Activated CD4-positive, alpha-beta T cell treated with anti-CD3 and anti-CD28 coated beads, Interleukin-2, amount 10 ng/mL, durations not matched to agents 24 days and 14 days (primary cell): ENCODE measurements around the gene MYCBP. TPM values are rescaled to one million over a fixed set of nuclear protein-coding genes. Genes with fewer than 3 reads are reported as not detected.

Experiments used
- DNase-seq: peaks from one replicate; pipeline ENCODE4 v3.0.0; 2022
- H3K27ac Mint-ChIP-seq: one replicate; pipeline ENCODE4 v1.8.0; 2022; ENCODE audit warnings: mild to moderate bottlenecking, mixed read lengths
- H3K27me3 Mint-ChIP-seq: one replicate; pipeline ENCODE4 v1.8.0; 2022; ENCODE audit warnings: mixed read lengths
- H3K36me3 Mint-ChIP-seq: one replicate; pipeline ENCODE4 v1.8.0; 2022; ENCODE audit warnings: low read depth, mild to moderate bottlenecking, mixed read lengths
- H3K4me1 Mint-ChIP-seq: one replicate; pipeline ENCODE4 v1.8.0; 2021; ENCODE audit warnings: mixed read lengths
- H3K4me3 Mint-ChIP-seq: one replicate; pipeline ENCODE4 v1.8.0; 2022; ENCODE audit warnings: mild to moderate bottlenecking, moderate library complexity, mixed read lengths
- H3K9me3 Mint-ChIP-seq: one replicate; pipeline ENCODE4 v1.8.0; 2021; ENCODE audit warnings: mixed read lengths
- intact Hi-C: fragments of 100-400 bp; cut with micrococcal nuclease; formaldehyde crosslinking; loops from one replicate; pipeline ENCODE4 v1.15.1; 2023
- total RNA-seq: library from RNA; stranded (reverse); gene quantifications from 2 replicates; pipeline ENCODE4 v1.2.3, GENCODE V29; 2022

Gene MYCBP
- total RNA-seq, 1 donor from 2014 or later, result 35.1 TPM

- intact Hi-C loops, result no loop called here
- Mint-ChIP-seq H3K27me3 (peaks cover 22% of the 10 kb centered on the region), H3K27ac (no peak overlapping the region), H3K4me1 (no peaks in the 10 kb centered on the region), H3K36me3 (no peaks in the 10 kb centered on the region), H3K4me3 (no peak overlapping the region), H3K9me3 (no peaks in the 10 kb centered on the region)
- DNase-seq, result no peak
Observed at GRCh38 chr1:38889589-38889988, 16.4 kb upstream of the MYCBP start.

DNA sequence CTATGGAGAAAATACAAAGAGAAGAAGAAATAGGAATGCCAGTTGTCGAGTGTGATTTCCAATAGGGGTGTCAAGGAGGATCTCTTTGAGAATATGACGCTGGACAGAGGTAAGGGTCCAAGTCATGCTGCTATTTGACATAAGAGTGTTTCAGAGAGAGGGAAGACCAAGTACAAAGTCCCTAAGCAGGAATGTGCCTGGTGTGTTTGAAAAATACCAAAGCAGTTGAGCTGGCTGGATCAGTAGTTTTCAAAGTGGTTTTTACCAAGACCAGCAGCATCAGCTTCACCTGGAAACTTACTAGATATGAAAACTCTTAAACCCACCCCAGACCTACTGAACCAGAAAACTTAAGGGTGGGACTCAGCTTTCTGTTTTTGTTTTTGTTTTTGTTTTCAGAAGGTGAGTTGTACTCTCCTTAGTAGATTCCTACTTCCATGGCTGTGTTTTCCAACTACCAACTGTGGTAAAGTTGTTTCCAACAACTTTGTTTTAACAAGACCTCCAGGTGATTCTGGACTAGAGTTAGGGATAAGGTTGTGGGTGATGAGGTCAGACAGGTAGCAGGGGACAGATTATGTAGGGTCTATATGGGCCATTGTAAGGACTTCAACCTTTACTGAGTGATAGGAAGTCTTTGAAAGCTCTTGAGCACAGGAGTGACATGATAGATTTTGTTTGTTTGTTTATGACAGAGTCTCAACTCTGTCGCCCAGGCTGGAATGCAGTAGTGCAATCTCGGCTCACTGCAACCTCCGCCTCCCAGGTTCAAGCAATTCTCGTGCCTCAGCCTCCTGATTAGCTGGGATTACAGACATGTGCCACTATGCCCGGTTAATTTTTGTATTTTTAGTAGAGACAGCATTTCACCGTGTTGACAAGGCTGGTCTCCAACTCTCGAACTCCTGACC, 15.5 kb upstream of the MYCBP start:
- Mint-ChIP-seq H3K27me3 (peaks cover 22% of the 10 kb centered on the region), H3K9me3 (no peaks in the 10 kb centered on the region), H3K4me3 (no peak overlapping the region), H3K4me1 (no peaks in the 10 kb centered on the region), H3K27ac (no peak overlapping the region), H3K36me3 (no peaks in the 10 kb centered on the region)
- DNase-seq, result no peak
- intact Hi-C loops, result no loop called here

DNA sequence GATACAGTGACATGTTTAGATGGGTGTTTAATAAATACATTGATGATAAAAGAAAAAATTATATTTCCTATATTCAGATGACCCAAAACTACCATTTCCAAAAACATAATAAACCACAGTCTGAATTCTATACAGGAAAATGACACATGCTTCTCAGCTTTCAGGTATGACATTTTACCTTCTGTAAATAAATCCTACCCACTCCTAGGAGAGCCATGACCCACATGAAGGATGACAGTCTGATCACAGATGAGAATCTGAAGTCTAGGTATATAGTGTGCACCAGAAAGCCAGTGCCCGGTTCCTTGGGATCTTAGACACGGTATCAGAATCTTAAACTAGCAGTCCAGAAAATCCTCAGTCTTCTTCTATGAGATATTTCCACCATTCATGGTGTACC, 11.9 kb upstream of the MYCBP start:
- H3K36me3 Mint-ChIP-seq, result no peaks in the 10 kb centered on the region
- intact Hi-C loops, result no loop called here
- peaks cover 23% of the 10 kb centered on the region for H3K27me3 Mint-ChIP-seq
- no peak overlapping the region for H3K27ac Mint-ChIP-seq
- no peaks in the 10 kb centered on the region for H3K9me3 Mint-ChIP-seq
- no peak for DNase-seq
- no peaks in the 10 kb centered on the region for H3K4me1 Mint-ChIP-seq
- no peak overlapping the region for H3K4me3 Mint-ChIP-seq

- H3K27me3 Mint-ChIP-seq, result peaks cover 12% of the 10 kb centered on the region
- DNase-seq, result no peak
- no peaks in the 10 kb centered on the region for H3K9me3 Mint-ChIP-seq
- no peaks in the 10 kb centered on the region for H3K36me3 Mint-ChIP-seq
- H3K4me1 Mint-ChIP-seq, result no peaks in the 10 kb centered on the region
- intact Hi-C loops, result no loop called here
- H3K27ac Mint-ChIP-seq, result no peak within 1 kb of the TSS
- no peak within 1 kb of the TSS for H3K4me3 Mint-ChIP-seq
Observed at GRCh38 chr1:38881487-38881886, 8.3 kb upstream of the MYCBP start, which contains the start of gene GJA9. Gene GJA9, minus strand, starts transcription at chr1:38881587. Its CDS starts 5,489 bp downstream, at chr1:38876098.

DNA sequence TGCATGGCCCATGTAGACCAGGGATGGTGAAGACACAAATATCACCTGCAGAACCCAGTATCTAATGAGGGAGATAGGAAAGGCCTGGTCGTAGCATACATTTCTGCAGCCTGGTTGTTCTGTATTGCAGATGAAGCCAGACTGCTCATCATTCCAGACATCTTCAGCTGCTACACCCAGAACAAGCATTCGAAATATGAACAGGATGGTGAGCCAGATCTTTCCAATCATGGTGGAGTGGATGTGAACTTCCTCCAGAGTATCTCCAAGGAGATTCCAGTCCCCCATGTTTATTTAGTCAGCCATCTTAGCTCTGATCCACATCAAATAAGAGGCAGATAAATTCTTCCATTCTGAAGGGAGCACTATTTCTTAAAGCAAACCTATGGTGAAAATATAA, 2.7 kb upstream of the MYCBP start:
- H3K4me1 Mint-ChIP-seq, result peaks cover 26% of the 10 kb centered on the region
- H3K4me3 Mint-ChIP-seq, result no peak overlapping the region
- H3K9me3 Mint-ChIP-seq, result no peaks in the 10 kb centered on the region
- intact Hi-C loops, result no loop called here
- H3K27ac Mint-ChIP-seq, result no peak overlapping the region
- no peak for DNase-seq
- no peaks in the 10 kb centered on the region for H3K27me3 Mint-ChIP-seq
- H3K36me3 Mint-ChIP-seq, result peaks cover 3% of the 10 kb centered on the region

DNA sequence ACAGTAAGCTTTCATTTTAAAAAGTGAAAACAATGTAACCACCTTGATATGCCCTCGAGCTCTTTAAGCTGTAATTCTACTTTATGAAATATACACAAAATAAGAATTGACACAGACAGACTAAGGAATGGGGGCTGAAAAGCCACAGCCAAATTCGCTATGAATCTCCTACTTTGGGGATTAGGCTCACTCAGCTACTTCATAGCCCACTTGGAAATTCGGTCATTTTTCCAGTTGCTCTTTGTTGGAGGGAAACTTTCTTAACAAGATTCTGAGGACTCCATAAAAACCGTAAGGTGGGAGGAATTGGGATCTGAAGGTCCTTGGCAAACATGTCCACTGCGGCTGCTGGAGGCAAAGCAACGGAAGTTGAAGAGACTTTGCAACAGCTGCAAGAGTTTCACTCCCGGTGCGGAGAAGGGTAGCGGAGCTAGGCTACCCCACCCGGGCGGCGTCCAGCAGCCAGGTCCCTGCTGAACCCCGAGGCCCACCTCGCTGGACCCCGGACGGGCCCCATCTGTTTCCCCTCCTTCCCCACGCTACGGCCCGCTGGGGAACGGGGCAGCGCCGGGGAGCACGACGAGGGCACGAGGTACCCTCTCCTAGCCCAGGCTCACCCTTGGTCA, 634 bp downstream of the MYCBP start:
- H3K36me3 Mint-ChIP-seq, result peaks cover 7% of the 10 kb centered on the region
- peak; percentile 82 for DNase-seq

DNA sequence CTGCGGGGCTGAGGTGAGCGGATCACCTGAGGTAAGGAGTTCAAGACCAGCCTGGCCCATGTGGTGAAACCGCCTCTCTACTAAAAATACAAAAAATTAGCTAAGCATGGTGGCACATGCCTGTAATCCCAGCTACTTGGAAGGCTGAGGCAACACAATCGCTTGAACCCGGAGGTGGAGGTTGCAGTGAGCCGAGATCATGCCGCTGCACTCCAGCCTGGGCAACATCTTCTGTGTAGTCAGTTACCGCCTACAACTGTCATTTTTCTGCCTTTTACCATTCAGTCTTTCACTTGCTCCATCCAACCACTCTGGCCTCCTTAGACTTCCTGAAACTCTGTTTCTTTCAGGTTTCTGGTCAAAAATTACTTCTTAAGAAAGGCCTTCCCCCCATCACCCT, 2.2 kb downstream of the MYCBP start:
- intact Hi-C loops, result loop anchor here (5.0 kb wide), 2 partner anchors 221 to 706 kb away; partner anchors contain the start of gene PABPC4
- Mint-ChIP-seq H3K9me3 (no peaks in the 10 kb centered on the region), H3K4me3 (peak overlapping the region; percentile 91), H3K27me3 (no peaks in the 10 kb centered on the region), H3K4me1 (peaks cover 30% of the 10 kb centered on the region), H3K36me3 (peaks cover 9% of the 10 kb centered on the region), H3K27ac (peak overlapping the region; percentile 8)
- no peak for DNase-seq

More for the DNA sequence above, 634 bp downstream of the MYCBP start:
- intact Hi-C loops, result loop anchor here (1.0 to 5.0 kb wide), 5 partner anchors 13 to 705 kb away; partner anchors contain the start of genes AKIRIN1, NDUFS5, PABPC4 and RRAGC
- Mint-ChIP-seq H3K9me3 (no peaks in the 10 kb centered on the region), H3K4me3 (peak overlapping the region; percentile 91), H3K27me3 (no peaks in the 10 kb centered on the region), H3K27ac (peak overlapping the region; percentile 81), H3K4me1 (peaks cover 30% of the 10 kb centered on the region)

DNA sequence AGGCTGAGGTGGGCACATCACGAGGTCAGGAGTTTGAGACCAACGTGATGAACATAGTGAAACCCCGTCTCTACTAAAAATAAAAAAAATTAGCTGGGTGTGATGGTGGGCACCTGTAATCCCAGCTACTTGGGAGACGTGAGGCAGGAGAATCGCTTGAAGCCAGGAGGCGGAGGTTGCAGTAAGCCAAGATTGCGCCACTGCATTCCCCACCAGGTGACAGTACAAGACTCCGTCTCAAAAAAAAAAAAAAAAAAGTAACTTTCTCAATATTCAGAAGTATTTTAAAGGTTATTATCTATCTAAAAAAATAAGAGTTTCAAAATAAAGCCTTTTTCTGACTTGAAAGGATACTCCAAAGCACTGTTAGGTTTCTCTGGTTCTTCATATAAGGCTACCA, 5.9 kb downstream of the MYCBP start:
- Mint-ChIP-seq H3K9me3 (no peaks in the 10 kb centered on the region), H3K4me1 (peaks cover 19% of the 10 kb centered on the region), H3K27me3 (no peaks in the 10 kb centered on the region), H3K36me3 (peaks cover 24% of the 10 kb centered on the region), H3K27ac (no peak overlapping the region), H3K4me3 (no peak overlapping the region)
- intact Hi-C loops, result no loop called here
- no peak for DNase-seq

- peaks cover 28% of the 10 kb centered on the region for H3K36me3 Mint-ChIP-seq
- intact Hi-C loops, result no loop called here
- no peaks in the 10 kb centered on the region for H3K27me3 Mint-ChIP-seq
- no peak overlapping the region for H3K4me3 Mint-ChIP-seq
- DNase-seq, result no peak
- H3K9me3 Mint-ChIP-seq, result no peaks in the 10 kb centered on the region
- peaks cover 13% of the 10 kb centered on the region for H3K4me1 Mint-ChIP-seq
- no peak overlapping the region for H3K27ac Mint-ChIP-seq
Observed at GRCh38 chr1:38865112-38865715, 7.9 kb downstream of the MYCBP start.

DNA sequence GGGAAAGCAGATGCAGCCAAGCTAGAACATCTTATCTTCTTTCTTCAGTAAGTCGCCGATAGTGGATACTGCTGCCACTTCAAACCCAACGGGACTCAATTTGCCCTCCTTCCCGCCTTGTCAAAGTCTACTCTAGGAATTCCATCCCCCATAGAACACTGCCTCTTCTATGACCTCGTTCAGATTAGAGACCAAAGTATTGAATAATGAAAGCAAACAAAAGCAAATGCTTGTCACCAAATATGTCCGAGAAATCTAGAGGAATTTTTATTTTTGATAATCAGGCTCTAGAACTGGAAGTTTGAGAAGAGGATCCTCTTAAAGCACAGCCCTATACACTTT, 12.7 kb downstream of the MYCBP start:
- no peaks in the 10 kb centered on the region for H3K9me3 Mint-ChIP-seq
- H3K27me3 Mint-ChIP-seq, result no peaks in the 10 kb centered on the region
- H3K27ac Mint-ChIP-seq, result peak overlapping the region; percentile 61
- intact Hi-C loops, result no loop called here
- H3K4me1 Mint-ChIP-seq, result peaks cover 20% of the 10 kb centered on the region
- no peak for DNase-seq
- H3K36me3 Mint-ChIP-seq, result peaks cover 29% of the 10 kb centered on the region
- peak overlapping the region; percentile 88 for H3K4me3 Mint-ChIP-seq

DNA sequence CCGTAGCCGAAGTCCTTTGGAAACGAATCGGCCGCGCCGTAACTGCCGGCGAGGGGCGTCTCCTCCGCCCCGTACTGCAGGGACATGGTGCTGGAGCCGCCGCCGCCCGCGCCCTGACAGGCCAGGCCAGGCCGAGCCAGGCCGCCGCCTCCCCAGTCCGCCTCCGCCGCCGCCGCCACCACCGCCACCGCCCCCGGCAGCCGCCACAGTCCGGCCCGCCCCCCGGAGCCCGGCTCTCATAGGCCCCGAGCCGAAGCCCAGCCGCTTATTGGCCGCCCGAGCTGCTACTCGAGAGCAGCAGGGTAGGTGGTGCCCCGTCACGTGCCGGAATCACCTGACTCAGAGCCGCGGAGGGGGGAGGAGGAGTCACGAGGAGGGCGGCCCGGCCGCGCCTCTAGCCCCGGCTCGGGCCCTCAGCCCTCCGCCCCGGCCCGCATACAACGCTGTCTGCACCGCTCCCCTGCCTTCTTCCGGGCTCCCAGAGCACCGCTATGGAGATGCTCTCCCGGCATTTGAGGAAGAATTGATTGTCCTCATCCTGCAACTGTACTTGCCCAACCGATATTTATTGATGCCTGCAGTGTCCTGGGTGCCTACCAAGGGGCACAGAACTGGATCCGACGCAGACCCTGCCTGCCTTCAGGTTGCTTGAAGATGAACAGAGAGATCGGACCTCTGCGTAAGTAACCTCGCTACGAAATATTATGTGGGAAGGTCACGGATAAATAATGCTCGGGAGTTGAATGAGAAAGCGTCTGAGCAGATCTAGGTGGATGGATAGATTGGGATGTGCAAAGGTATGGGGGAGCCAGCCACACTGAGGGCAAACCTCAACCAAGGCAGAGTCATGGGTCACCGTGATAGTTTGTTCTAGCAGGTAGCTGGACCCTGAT, 13.3 kb downstream of the MYCBP start, which contains the start of gene RRAGC:
TSS of gene RRAGC (minus strand) at position 212 of the 893 bp plus-strand sequence. CDS start at position 86, 126 bp downstream.
- DNase-seq, result peak; percentile 100
- Mint-ChIP-seq H3K4me3 (peak within 1 kb of the TSS; percentile 88), H3K27ac (peak within 1 kb of the TSS; percentile 77), H3K36me3 (peaks cover 31% of the 10 kb centered on the region), H3K9me3 (no peaks in the 10 kb centered on the region), H3K4me1 (peaks cover 24% of the 10 kb centered on the region), H3K27me3 (no peaks in the 10 kb centered on the region)
- intact Hi-C loops, result loop anchor here (1.0 to 10.0 kb wide), 4 partner anchors 13 to 1385 kb away; partner anchors contain the start of genes AKIRIN1, CDCA8, MYCBP and ZC3H12A

GRCh38 chr1:38858833-38859560, 14.2 kb downstream of the MYCBP start:
- peak; percentile 88 for DNase-seq
- Mint-ChIP-seq H3K4me1 (peaks cover 24% of the 10 kb centered on the region), H3K27me3 (no peaks in the 10 kb centered on the region), H3K9me3 (no peaks in the 10 kb centered on the region), H3K36me3 (peaks cover 31% of the 10 kb centered on the region), H3K27ac (peak overlapping the region; percentile 77), H3K4me3 (peak overlapping the region; percentile 88)
- intact Hi-C loops, result loop anchor here (1.0 to 10.0 kb wide), 4 partner anchors 14 to 1384 kb away; partner anchors contain the start of genes AKIRIN1, CDCA8, MYCBP and ZC3H12A
